Right lobe of liver (tissue), 6 donors: ENCODE results near the gene CNNM1. TPM values are rescaled to one million over a fixed set of nuclear protein-coding genes. Genes with fewer than 3 reads are reported as not detected.

Experiments
- ATAC-seq, 4 donors: fragments of 200-7000 bp; cut with Tn5 transposase; one replicate each; pipeline ENCODE4 v1.9.1; 2020; ENCODE audit warnings: mild to moderate bottlenecking in 4 of 4, moderate library complexity in 4 of 4
- DNase-seq, 3 donors: peaks; one replicate each; pipeline ENCODE4 v3.0.0-alpha.2; 2020
- H3K27ac ChIP-seq, 3 donors: fragments of 200-600 bp; one replicate each; pipeline ENCODE4 v1.8.0; 2022
- H3K27me3 ChIP-seq, 2 donors: fragments of 200-600 bp; one replicate each; pipeline ENCODE4 v1.8.0; 2022
- H3K36me3 ChIP-seq, 4 donors: fragments of 200-600 bp; sonication (generic) in 1 of 4; one replicate each; pipeline versions ENCODE4 v1.5.1 to v1.8.0; 2017 to 2022; ENCODE audit warnings: control low read depth in 1 of 4
- H3K4me1 ChIP-seq, 4 donors: fragments of 200-600 bp; sonication (generic) in 1 of 4; one replicate each; pipeline versions ENCODE4 v1.5.1 to v1.8.0; 2017 to 2022; ENCODE audit warnings: control low read depth in 1 of 4
- H3K4me3 ChIP-seq, 3 donors: fragments of 200-600 bp; one replicate each; pipeline ENCODE4 v1.8.0; 2022
- H3K9me3 ChIP-seq, 4 donors: fragments of 200-600 bp; sonication (generic) in 1 of 4; one replicate each; pipeline versions ENCODE4 v1.5.1 to v1.8.0; 2017 to 2022; ENCODE audit warnings: control low read depth in 1 of 4
- POLR2A ChIP-seq: fragments of 450-650 bp; IDR thresholded peaks from one replicate; pipeline ENCODE4 v1.6.1; 2017; ENCODE audit warnings: antibody characterized with exemption, mild to moderate bottlenecking
- WGBS: methylation state at CpG from one replicate; pipeline ENCODE4 v1.1.6; 2018; ENCODE audit warnings: low coverage, low lambda C conversion rate; ENCODE audit not compliant: insufficient coverage; ENCODE audit errors: missing lambda C conversion rate; 5-methylcytosine and 5-hydroxymethylcytosine counted together
- intact Hi-C, 2 donors: fragments of 100-400 bp; cut with DNase I; formaldehyde crosslinking; loops; one replicate each; pipeline versions ENCODE4 v1.11.2 to v1.14.1; 2022
- total RNA-seq, 6 experiments: library from RNA; depleted of rRNA in 2 of 6; stranded (reverse); fragments of >200 nt in 2 of 6; fragmentation: NEBNext Ultra II Directional in 3 of 6; extraction: Animal tissue kit (Norgen Biotek cat#: 25700) in 3 of 6; gene quantifications; one replicate each; pipeline versions ENCODE4 v1.1.0 to v1.2.4, GENCODE V29; 2016 to 2023
- TF ChIP-seq, protein P1 (sequence below), 4 donors: fragments of 200-600 bp in 3 of 4; fragments of 450-650 bp in 1 of 4; IDR thresholded peaks; one replicate each; pipeline versions ENCODE4 v1.5.1 to v1.8.0; 2016 to 2022; ENCODE audit warnings: antibody characterized with exemption in 4 of 4, mild to moderate bottlenecking in 2 of 4
- donor health status: DM: no; HTN: yes; CAD: no.
- donor health status: DM: no; HTN: no; CAD: no.
- donor health status: DM: no; HTN: no; CAD: no.
- donor health status: DM: no; HTN: yes; CAD: no.
- donor health status: DM: no; HTN: yes; CAD: no.

CNNM1 gene
- total RNA-seq, 6 experiments from 2014 or later, result 0.12 to 0.40 (median 0.20) TPM

DNA sequence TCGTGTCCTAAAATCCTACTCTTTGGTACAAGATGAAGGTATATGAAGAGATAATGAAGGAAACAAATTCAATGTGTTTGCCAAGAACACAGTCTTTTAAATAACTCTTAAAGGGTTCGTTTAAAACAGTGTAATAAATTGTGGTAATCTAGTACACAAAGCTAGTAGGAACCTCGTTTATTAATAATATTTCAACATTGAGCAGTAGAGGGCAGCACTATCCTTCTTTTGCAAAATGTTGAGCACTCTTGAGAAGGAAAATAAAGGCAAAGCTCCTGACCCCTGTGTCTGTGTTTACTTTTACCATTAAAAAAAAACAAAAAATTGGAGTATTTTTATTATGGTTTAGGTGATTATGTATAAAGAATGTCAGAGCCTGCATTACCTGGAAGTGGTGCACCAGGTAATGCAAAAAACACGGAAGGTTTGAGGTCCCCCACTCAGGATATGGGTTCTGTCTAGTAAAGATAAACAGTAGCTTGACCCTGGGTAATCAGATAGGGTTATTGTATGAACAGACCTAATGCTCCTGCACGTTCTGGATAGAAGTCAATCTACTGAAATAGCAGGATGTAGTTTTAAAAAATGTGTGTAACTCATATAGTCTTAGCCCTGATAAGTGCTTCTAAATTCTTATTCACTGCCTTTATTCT, 107.0 kb downstream of the CNNM1 start:
- Histone ChIP-seq H3K27ac (no peak overlapping the region), H3K4me1 (peaks cover 0 to 25% (median 3%) of the 10 kb centered on the region in 4 donors), H3K4me3 (no peak overlapping the region), H3K27me3 (no peaks in the 10 kb centered on the region), H3K9me3 (no peaks in the 10 kb centered on the region), H3K36me3 (no peaks in the 10 kb centered on the region)
- ATAC-seq, result peak; percentile 36 to 62 (median 46)
- no peak for TF ChIP-seq POLR2A
- TF ChIP-seq, protein P1, sequence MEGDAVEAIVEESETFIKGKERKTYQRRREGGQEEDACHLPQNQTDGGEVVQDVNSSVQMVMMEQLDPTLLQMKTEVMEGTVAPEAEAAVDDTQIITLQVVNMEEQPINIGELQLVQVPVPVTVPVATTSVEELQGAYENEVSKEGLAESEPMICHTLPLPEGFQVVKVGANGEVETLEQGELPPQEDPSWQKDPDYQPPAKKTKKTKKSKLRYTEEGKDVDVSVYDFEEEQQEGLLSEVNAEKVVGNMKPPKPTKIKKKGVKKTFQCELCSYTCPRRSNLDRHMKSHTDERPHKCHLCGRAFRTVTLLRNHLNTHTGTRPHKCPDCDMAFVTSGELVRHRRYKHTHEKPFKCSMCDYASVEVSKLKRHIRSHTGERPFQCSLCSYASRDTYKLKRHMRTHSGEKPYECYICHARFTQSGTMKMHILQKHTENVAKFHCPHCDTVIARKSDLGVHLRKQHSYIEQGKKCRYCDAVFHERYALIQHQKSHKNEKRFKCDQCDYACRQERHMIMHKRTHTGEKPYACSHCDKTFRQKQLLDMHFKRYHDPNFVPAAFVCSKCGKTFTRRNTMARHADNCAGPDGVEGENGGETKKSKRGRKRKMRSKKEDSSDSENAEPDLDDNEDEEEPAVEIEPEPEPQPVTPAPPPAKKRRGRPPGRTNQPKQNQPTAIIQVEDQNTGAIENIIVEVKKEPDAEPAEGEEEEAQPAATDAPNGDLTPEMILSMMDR (IDR thresholded peaks at IDR 0.05), result peak; percentile 44 to 60 (median 58)
- WGBS, result 24% methylated on average over 5 of the region's 5 CpGs
- DNase-seq, result no peak
- intact Hi-C loops, result no loop called here

DNA sequence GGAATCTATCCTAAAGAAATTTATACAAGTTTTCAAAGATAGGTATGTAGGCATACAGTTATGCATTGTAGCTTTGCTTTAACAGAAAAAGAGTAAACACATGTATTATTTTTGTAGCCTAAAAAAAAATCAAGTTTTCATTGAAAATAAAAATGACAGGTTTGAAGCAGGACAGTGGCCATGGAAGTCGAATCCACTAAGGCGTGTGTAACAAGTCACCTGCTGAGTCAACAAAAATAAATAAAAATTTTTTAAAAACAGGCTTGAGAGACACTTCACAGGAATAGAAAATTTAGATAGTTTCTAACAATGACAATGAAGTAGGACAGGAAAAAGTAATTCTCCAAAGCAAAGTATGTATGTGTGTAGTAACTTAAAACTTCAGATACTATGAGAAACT, 109.7 kb downstream of the CNNM1 start:
- TF ChIP-seq, protein P1 (IDR thresholded peaks at IDR 0.05), result no peak
- no peak for TF ChIP-seq POLR2A
- ATAC-seq (no peak), DNase-seq (no peak)
- no peaks in the 10 kb centered on the region for H3K36me3 ChIP-seq
- WGBS, result 100% methylated on average over 2 of the region's 2 CpGs
- H3K27me3 ChIP-seq, result no peaks in the 10 kb centered on the region
- H3K4me3 ChIP-seq, result no peak overlapping the region
- intact Hi-C loops, result no loop called here
- peaks cover 0 to 6% (median 2%) of the 10 kb centered on the region in 4 donors for H3K4me1 ChIP-seq
- H3K27ac ChIP-seq, result no peak overlapping the region
- H3K9me3 ChIP-seq, result no peaks in the 10 kb centered on the region

DNA sequence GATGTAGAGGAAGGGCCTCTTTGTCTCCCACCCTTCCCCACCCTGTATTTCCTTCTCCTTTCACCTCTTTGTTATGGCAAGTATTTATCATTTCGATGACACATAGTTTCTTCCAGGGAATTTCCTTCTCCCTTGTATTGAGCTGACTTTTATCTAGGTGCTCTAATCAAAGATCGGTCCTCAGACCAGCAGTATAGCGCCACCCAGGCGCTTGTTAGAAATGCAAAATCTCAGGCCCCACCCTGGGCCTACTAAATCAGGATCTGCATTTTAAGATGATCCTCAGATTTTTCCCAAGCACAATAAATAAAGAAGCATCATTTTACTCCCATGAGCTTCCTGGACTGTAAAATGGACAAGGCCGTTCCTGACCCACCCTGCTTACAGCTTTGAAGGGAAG, 113.2 kb downstream of the CNNM1 start:
- intact Hi-C loops, result no loop called here
- 85% methylated on average over 5 of the region's 5 CpGs for WGBS
- Histone ChIP-seq H3K4me1 (no peaks in the 10 kb centered on the region), H3K27me3 (no peaks in the 10 kb centered on the region), H3K27ac (no peak overlapping the region), H3K36me3 (no peaks in the 10 kb centered on the region), H3K4me3 (no peak overlapping the region), H3K9me3 (no peaks in the 10 kb centered on the region)
- ATAC-seq, result no peak
- no peak for DNase-seq
- TF ChIP-seq POLR2A, result no peak
- TF ChIP-seq, protein P1 (IDR thresholded peaks at IDR 0.05), result no peak

DNA sequence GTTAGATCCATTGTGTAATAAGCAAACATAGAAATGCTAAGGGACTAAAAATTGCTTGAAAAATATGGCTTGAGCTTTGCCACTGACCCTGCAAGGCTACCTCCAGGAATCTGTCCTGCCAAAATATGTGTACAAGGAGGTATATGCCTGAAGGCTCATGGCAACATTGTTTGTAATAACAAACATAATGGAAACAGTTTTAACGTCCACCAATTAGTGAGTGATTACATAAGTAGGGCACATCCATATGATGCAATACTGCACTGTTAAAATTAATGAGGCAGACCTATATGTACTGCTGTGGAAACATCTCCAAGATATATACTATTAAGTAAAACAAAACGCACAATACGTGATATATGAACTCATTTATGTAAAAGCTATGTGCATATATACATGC, 114.3 kb downstream of the CNNM1 start:
- TF ChIP-seq, protein P1 (IDR thresholded peaks at IDR 0.05), result no peak
- TF ChIP-seq POLR2A, result no peak
- 62% methylated on average over 3 of the region's 3 CpGs for WGBS
- H3K4me3 ChIP-seq, result no peak overlapping the region
- ATAC-seq (no peak), DNase-seq (no peak)
- H3K36me3 ChIP-seq, result no peaks in the 10 kb centered on the region
- no peaks in the 10 kb centered on the region for H3K27me3 ChIP-seq
- intact Hi-C loops, result no loop called here
- no peak overlapping the region for H3K27ac ChIP-seq
- no peaks in the 10 kb centered on the region for H3K9me3 ChIP-seq
- H3K4me1 ChIP-seq, result no peaks in the 10 kb centered on the region

Other genes with a start within 250 kb of the CNNM1 start
- gene HPSE2, start 93.5 kb upstream of the CNNM1 start, total RNA-seq, result not detected
- 100 to 1,000 TPM; 118 to 356 (median 173) TPM for gene GOT1, start 101.3 kb downstream of the CNNM1 start, total RNA-seq
- gene NKX2-3, start 203.6 kb downstream of the CNNM1 start, total RNA-seq, result under 1 TPM in 1 of 6 experiments, not detected in 5; 0.18 TPM